SU-DHL-6 (cell line): ENCODE data around the gene RNF187.

Experiments used
- H2AFZ ChIP-seq: fragments of 200-600 bp; sonication (generic); 2 replicates; pipeline ENCODE4 v1.6.1; 2014; ENCODE audit warnings: low read depth, mild to moderate bottlenecking, moderate library complexity, mixed read lengths, antibody characterized with exemption, low read length; ENCODE audit not compliant: severe bottlenecking
- H3F3A ChIP-seq: fragments of 200-600 bp; shearing (Covaris generic); 2 replicates; pipeline ENCODE4 v1.6.0; 2016; ENCODE audit warnings: antibody characterized with exemption, mild to moderate bottlenecking; ENCODE audit not compliant: insufficient read depth
- H3K27ac ChIP-seq: fragments of 200-600 bp; sonication (generic); 2 replicates; pipeline ENCODE4 v1.5.1; 2016; ENCODE audit warnings: low read depth, mild to moderate bottlenecking, low read length, moderate library complexity, mixed read lengths
- H3K27me3 ChIP-seq: fragments of 200-600 bp; sonication (generic), shearing (Covaris generic); 2 replicates; pipeline ENCODE4 v1.6.0; 2014; ENCODE audit warnings: mild to moderate bottlenecking, low read length
- H3K36me3 ChIP-seq: fragments of 200-600 bp; sonication (generic); 2 replicates; pipeline ENCODE4 v1.6.1; 2014; ENCODE audit warnings: mild to moderate bottlenecking, low read length, mixed read lengths
- H3K4me2 ChIP-seq: fragments of 300-600, 200-600 bp; shearing (Covaris generic), sonication (generic); 2 replicates; pipeline ENCODE4 v1.6.0; 2014; ENCODE audit warnings: low read length, low read depth, mild to moderate bottlenecking; ENCODE audit not compliant: poor library complexity, severe bottlenecking
- H3K4me3 ChIP-seq: fragments of 200-600 bp; sonication (generic); 2 replicates; pipeline ENCODE4 v1.5.1; 2014; ENCODE audit warnings: antibody characterized with exemption, low read length, mild to moderate bottlenecking, mixed read lengths; ENCODE audit not compliant: insufficient read depth, poor library complexity, severe bottlenecking
- H3K79me2 ChIP-seq: fragments of 200-600 bp; sonication (generic); 2 replicates; pipeline ENCODE4 v1.6.1; 2014; ENCODE audit warnings: mild to moderate bottlenecking, low read length, moderate library complexity; ENCODE audit not compliant: insufficient read depth
- H3K9ac ChIP-seq: fragments of 200-600 bp; sonication (generic); 2 replicates; pipeline ENCODE4 v1.7.0; 2014; ENCODE audit warnings: mild to moderate bottlenecking, low read length
- H3K9me2 ChIP-seq: fragments of 200-600 bp; sonication (generic); replicated peaks from 2 replicates; pipeline ENCODE4 v1.6.1; 2014; ENCODE audit warnings: low read length; ENCODE audit not compliant: insufficient read depth
- H3K9me3 ChIP-seq: fragments of 200-600 bp; sonication (generic); 2 replicates; pipeline ENCODE4 v1.6.1; 2014; ENCODE audit warnings: low read length, mixed read lengths; ENCODE audit not compliant: insufficient read depth
- H4K20me1 ChIP-seq: fragments of 200-600 bp; sonication (generic); 2 replicates; pipeline ENCODE4 v1.6.1; 2014; ENCODE audit warnings: low read depth, mild to moderate bottlenecking, antibody characterized with exemption, low read length, moderate library complexity, mixed read lengths
- EZH2phosphoT487 ChIP-seq: fragments of 200-600 bp; sonication (generic), shearing (Covaris generic); conservative IDR thresholded peaks from 2 replicates; pipeline ENCODE4 v1.6.1; 2018; ENCODE audit warnings: mild to moderate bottlenecking, antibody characterized with exemption, low read length, moderate library complexity, mixed read lengths
- TF ChIP-seq, protein P1 (sequence below): fragments of 200-600 bp; sonication (generic); IDR thresholded peaks from one replicate; pipeline ENCODE4 v1.5.1; 2017; ENCODE audit warnings: antibody characterized with exemption, mild to moderate bottlenecking, low read length, moderate library complexity; ENCODE audit not compliant: insufficient read depth, poor library complexity, severe bottlenecking

RNF187 gene

DNA sequence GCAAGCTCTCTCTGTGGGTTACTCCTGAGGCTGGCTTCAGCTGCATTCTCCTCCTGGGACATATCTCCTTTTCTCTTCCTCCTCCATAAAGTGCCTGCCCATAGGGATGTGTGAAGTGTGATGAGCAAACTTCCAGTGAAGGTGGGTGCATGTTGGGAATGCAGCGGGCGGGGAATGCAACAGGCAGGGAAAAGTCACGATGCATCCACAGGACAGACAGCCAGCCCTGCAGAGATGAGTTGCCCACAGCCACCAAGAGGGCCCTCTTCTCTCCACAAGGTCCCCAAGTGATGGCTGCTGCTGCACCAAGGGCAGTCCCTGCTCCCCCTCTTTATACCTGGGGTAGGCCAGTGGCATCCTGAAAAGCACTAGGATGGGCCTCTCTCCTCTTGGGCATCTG, 33.6 kb upstream of the RNF187 start:
- Histone ChIP-seq H2AFZ (no peak overlapping the region), H3K27me3 (no peaks in the 10 kb centered on the region), H3K4me2 (no peak overlapping the region), H3K79me2 (no peaks in the 10 kb centered on the region), H3K9me3 (no peaks in the 10 kb centered on the region), H3K4me3 (no peak overlapping the region), H3K27ac (no peak overlapping the region), H4K20me1 (no peaks in the 10 kb centered on the region), H3F3A (no peaks in the 10 kb centered on the region), H3K9me2 (no peaks in the 10 kb centered on the region), H3K9ac (no peak overlapping the region), H3K36me3 (no peaks in the 10 kb centered on the region)
- TF ChIP-seq, protein P1, sequence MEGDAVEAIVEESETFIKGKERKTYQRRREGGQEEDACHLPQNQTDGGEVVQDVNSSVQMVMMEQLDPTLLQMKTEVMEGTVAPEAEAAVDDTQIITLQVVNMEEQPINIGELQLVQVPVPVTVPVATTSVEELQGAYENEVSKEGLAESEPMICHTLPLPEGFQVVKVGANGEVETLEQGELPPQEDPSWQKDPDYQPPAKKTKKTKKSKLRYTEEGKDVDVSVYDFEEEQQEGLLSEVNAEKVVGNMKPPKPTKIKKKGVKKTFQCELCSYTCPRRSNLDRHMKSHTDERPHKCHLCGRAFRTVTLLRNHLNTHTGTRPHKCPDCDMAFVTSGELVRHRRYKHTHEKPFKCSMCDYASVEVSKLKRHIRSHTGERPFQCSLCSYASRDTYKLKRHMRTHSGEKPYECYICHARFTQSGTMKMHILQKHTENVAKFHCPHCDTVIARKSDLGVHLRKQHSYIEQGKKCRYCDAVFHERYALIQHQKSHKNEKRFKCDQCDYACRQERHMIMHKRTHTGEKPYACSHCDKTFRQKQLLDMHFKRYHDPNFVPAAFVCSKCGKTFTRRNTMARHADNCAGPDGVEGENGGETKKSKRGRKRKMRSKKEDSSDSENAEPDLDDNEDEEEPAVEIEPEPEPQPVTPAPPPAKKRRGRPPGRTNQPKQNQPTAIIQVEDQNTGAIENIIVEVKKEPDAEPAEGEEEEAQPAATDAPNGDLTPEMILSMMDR, result no peak
- TF ChIP-seq EZH2phosphoT487, result no peak

DNA sequence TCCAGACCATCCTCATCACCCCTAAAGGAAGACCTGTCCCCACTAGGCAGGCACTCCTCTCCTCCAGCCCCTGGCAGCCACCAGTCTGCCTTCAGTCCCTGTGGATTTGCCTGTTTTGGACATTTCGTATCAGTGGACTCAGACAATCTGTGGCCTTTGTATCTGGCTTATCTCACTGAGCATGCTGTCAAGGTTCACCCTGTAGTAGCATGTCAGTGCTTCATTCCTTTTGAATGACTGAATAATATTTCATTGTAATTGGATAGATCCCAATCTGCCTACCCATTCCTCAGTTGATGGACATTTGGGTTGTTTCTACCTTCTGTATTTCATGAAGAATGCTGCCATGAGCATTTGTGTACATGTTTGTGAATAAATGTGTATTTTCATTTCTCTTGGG, 32.9 kb upstream of the RNF187 start:
- Histone ChIP-seq H3K4me3 (no peak overlapping the region), H3K27me3 (no peaks in the 10 kb centered on the region), H3K79me2 (no peaks in the 10 kb centered on the region), H3K27ac (no peak overlapping the region), H3K9ac (no peak overlapping the region), H4K20me1 (no peaks in the 10 kb centered on the region), H3F3A (no peaks in the 10 kb centered on the region), H3K9me3 (no peaks in the 10 kb centered on the region), H3K36me3 (no peaks in the 10 kb centered on the region), H3K4me2 (no peak overlapping the region), H2AFZ (no peak overlapping the region), H3K9me2 (no peaks in the 10 kb centered on the region)
- TF ChIP-seq EZH2phosphoT487, result no peak
- TF ChIP-seq, protein P1, result no peak

DNA sequence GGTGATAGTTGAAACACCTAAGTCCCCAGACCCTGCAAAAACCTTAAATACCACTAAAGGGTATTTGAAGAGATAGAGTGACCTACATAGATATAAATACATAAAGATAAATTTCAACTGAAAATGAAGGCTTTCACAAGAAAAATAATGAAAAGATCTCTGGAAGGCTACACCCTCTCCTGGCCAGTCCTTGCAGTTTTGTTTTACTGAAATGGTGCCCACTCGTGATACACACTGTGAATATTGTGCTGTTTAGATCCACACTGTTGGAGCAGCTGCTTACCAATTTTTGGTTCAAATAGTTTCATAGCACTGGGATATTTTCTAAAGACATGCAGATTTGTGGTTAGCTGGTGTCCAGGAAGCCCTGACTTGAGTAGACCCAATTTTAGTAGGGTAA, 31.5 kb upstream of the RNF187 start:
- no peaks in the 10 kb centered on the region for H3K36me3 ChIP-seq
- no peak overlapping the region for H3K27ac ChIP-seq
- TF ChIP-seq EZH2phosphoT487, result no peak
- TF ChIP-seq, protein P1, result no peak
- no peaks in the 10 kb centered on the region for H4K20me1 ChIP-seq
- no peak overlapping the region for H3K9ac ChIP-seq
- H3K4me2 ChIP-seq, result peak overlapping the region; percentile 52
- no peak overlapping the region for H2AFZ ChIP-seq
- no peaks in the 10 kb centered on the region for H3K9me2 ChIP-seq
- no peak overlapping the region for H3K4me3 ChIP-seq
- H3K9me3 ChIP-seq, result no peaks in the 10 kb centered on the region
- H3K27me3 ChIP-seq, result no peaks in the 10 kb centered on the region
- no peaks in the 10 kb centered on the region for H3F3A ChIP-seq
- no peaks in the 10 kb centered on the region for H3K79me2 ChIP-seq
